ENCODE data around the gene BCKDK. TPM values are rescaled to one million over a fixed set of nuclear protein-coding genes. Genes with fewer than 3 reads are reported as not detected.

The BCKDK gene
- total RNA-seq, 4 donors from 2014 or later, result 34.1 to 73.7 (median 51.4) TPM

- intact Hi-C loops (cut with DNase I), result no loop called here
- H3K4me3 ChIP-seq, result peak overlapping the region in 1 of 4 donors; percentile 0
- 94% methylated on average over 41 of the region's 56 CpGs for WGBS
- H3K9me3 ChIP-seq, result no peaks in the 10 kb centered on the region
- no peak for DNase-seq (ENCODE audit: extremely low spot score)
- H3K27me3 ChIP-seq, result no peaks in the 10 kb centered on the region
- peak overlapping the region in 3 of 4 donors; percentile 53 to 71 (median 70) for H3K27ac ChIP-seq (replicated peaks in 1 of 4)
- TF ChIP-seq POLR2AphosphoS5 (IDR thresholded peaks at IDR 0.05), result no peak
- no peak for TF ChIP-seq POLR2A (IDR thresholded peaks at IDR 0.05; ENCODE audit: low read depth)
- no peak for TF ChIP-seq EP300 (IDR thresholded peaks at IDR 0.05)
- no peak for TF ChIP-seq CTCF (IDR thresholded peaks at IDR 0.05)
- H3K4me1 ChIP-seq, result peaks cover 13 to 18% (median 18%) of the 10 kb centered on the region in 4 donors
- peaks cover 17 to 44% (median 36%) of the 10 kb centered on the region in 4 donors for H3K36me3 ChIP-seq
Measured at GRCh38 chr16:31063843-31064611, 44.2 kb upstream of the BCKDK start.

- peak overlapping the region; percentile 48 to 71 (median 62) for H3K27ac ChIP-seq (replicated peaks in 1 of 4)
- TF ChIP-seq POLR2A (IDR thresholded peaks at IDR 0.05; ENCODE audit: low read depth), result no peak
- no peak for TF ChIP-seq EP300 (IDR thresholded peaks at IDR 0.05)
- peak in 1 of 2 donors; percentile 14 for TF ChIP-seq POLR2AphosphoS5 (IDR thresholded peaks at IDR 0.05)
- TF ChIP-seq CTCF (IDR thresholded peaks at IDR 0.05), result no peak
- peaks cover 17 to 43% (median 36%) of the 10 kb centered on the region in 4 donors for H3K36me3 ChIP-seq
- WGBS, result 80% methylated on average over 4 of the region's 4 CpGs
- peak overlapping the region in 1 of 4 donors; percentile 0 for H3K4me3 ChIP-seq
- no peaks in the 10 kb centered on the region for H3K27me3 ChIP-seq
- H3K9me3 ChIP-seq, result no peaks in the 10 kb centered on the region
- no peak for DNase-seq (ENCODE audit: extremely low spot score)
- peaks cover 13 to 18% (median 18%) of the 10 kb centered on the region in 4 donors for H3K4me1 ChIP-seq
- intact Hi-C loops (cut with DNase I), result no loop called here
Measured at GRCh38 chr16:31064882-31065461, 43.2 kb upstream of the BCKDK start.

- Histone ChIP-seq H3K27ac (replicated peaks in 1 of 4) (no peak overlapping the region), H3K27me3 (no peaks in the 10 kb centered on the region), H3K4me3 (no peak overlapping the region), H3K36me3 (peaks cover 7 to 19% (median 14%) of the 10 kb centered on the region in 4 donors), H3K9me3 (no peaks in the 10 kb centered on the region), H3K4me1 (peaks cover 22 to 34% (median 31%) of the 10 kb centered on the region in 4 donors)
- DNase-seq (ENCODE audit: extremely low spot score), result no peak
- 91% methylated on average over 3 of the region's 3 CpGs for WGBS
- intact Hi-C loops (cut with DNase I), result no loop called here
- TF ChIP-seq POLR2A (IDR thresholded peaks at IDR 0.05; ENCODE audit: low read depth) (no peak), EP300 (IDR thresholded peaks at IDR 0.05) (no peak), POLR2AphosphoS5 (IDR thresholded peaks at IDR 0.05) (no peak), CTCF (IDR thresholded peaks at IDR 0.05) (no peak)
Measured at GRCh38 chr16:31067342-31067741, 40.8 kb upstream of the BCKDK start.

- Histone ChIP-seq H3K36me3 (peaks cover 5 to 11% (median 9%) of the 10 kb centered on the region in 4 donors), H3K4me1 (peaks cover 19 to 46% (median 39%) of the 10 kb centered on the region in 4 donors), H3K27me3 (no peaks in the 10 kb centered on the region), H3K9me3 (no peaks in the 10 kb centered on the region), H3K4me3 (peak overlapping the region in 3 of 4 donors; percentile 97 to 100 (median 100)), H3K27ac (replicated peaks in 1 of 4) (peak overlapping the region; percentile 92 to 99 (median 99))
- no peak for DNase-seq (ENCODE audit: extremely low spot score)
- intact Hi-C loops (cut with DNase I), result loop anchor here (10.0 kb wide), 1 partner anchor 373 kb away; the partner anchor contains the start of gene ZNF843
- no peak for TF ChIP-seq CTCF (IDR thresholded peaks at IDR 0.05)
- no peak for TF ChIP-seq EP300 (IDR thresholded peaks at IDR 0.05)
- TF ChIP-seq POLR2A (IDR thresholded peaks at IDR 0.05; ENCODE audit: low read depth), result no peak
- TF ChIP-seq POLR2AphosphoS5 (IDR thresholded peaks at IDR 0.05), result no peak
- 46% methylated on average over 4 of the region's 4 CpGs for WGBS
Measured at GRCh38 chr16:31071861-31072260, 36.3 kb upstream of the BCKDK start.

Data from esophagus muscularis mucosa (tissue), 4 donors.